Smooth muscle cell (in vitro differentiated cells): Measurements from ENCODE around the gene CDKAL1. TPM values are rescaled to one million over a fixed set of nuclear protein-coding genes. Genes with fewer than 3 reads are reported as not detected.

Source experiments
- DNase-seq: peaks from one replicate; lab custom pipeline; 2025; ENCODE audit not compliant: unreplicated experiment; lab: John Stamatoyannopoulos, UW
- H2AFZ ChIP-seq: fragments of 200-600 bp; sonication (generic); 2 replicates; pipeline ENCODE4 v1.6.0; 2016; ENCODE audit warnings: antibody characterized with exemption, low read depth, mild to moderate bottlenecking
- H3F3A ChIP-seq: fragments of 200-600 bp; sonication (generic); 2 replicates; pipeline ENCODE4 v1.6.0; 2017; ENCODE audit warnings: antibody characterized with exemption, low read depth
- H3K27ac ChIP-seq: fragments of 200-600 bp; sonication (generic); 2 replicates; pipeline ENCODE4 v1.5.1; 2016; ENCODE audit warnings: low read depth, mild to moderate bottlenecking
- H3K27me3 ChIP-seq: fragments of 200-600 bp; sonication (generic); 2 replicates; pipeline ENCODE4 v1.6.1; 2016; ENCODE audit warnings: low read depth, mild to moderate bottlenecking
- H3K36me3 ChIP-seq: fragments of 200-600 bp; sonication (generic); 2 replicates; pipeline ENCODE4 v1.5.1; 2016; ENCODE audit warnings: low read depth
- H3K4me1 ChIP-seq: fragments of 200-600 bp; sonication (generic); 2 replicates; pipeline ENCODE4 v1.5.1; 2016; ENCODE audit warnings: low read depth
- H3K4me2 ChIP-seq: fragments of 200-600 bp; sonication (generic); 2 replicates; pipeline ENCODE4 v1.6.0; 2016; ENCODE audit warnings: mild to moderate bottlenecking
- H3K4me3 ChIP-seq: fragments of 200-600 bp; sonication (generic); 2 replicates; pipeline ENCODE4 v1.5.1; 2016; ENCODE audit warnings: mild to moderate bottlenecking
- H3K79me2 ChIP-seq: fragments of 200-600 bp; sonication (generic); 2 replicates; pipeline ENCODE4 v1.6.0; 2016; ENCODE audit warnings: low read depth, mild to moderate bottlenecking
- H3K9ac ChIP-seq: fragments of 200-600 bp; sonication (generic); 2 replicates; pipeline ENCODE4 v1.6.0; 2016; ENCODE audit warnings: low read depth
- H3K9me3 ChIP-seq: fragments of 200-600 bp; sonication (generic); replicated peaks from 2 replicates; pipeline ENCODE4 v1.5.1; 2016; ENCODE audit warnings: low read depth
- H4K20me1 ChIP-seq: fragments of 200-600 bp; sonication (generic); 2 replicates; pipeline ENCODE4 v1.6.0; 2016; ENCODE audit warnings: low read depth
- WGBS: methylation state at CpG from one replicate; pipeline ENCODE4 v1.1.7; 2016; ENCODE audit warnings: low lambda C conversion rate; 5-methylcytosine and 5-hydroxymethylcytosine counted together
- polyA plus RNA-seq: library from polyadenylated mRNA; unstranded; fragments of >200 nt; fragmentation: Nextera tagmentation; extraction: Ambion mirVana; gene quantifications from 2 replicates; pipeline ENCODE4 v1.2.1, GENCODE V29; 2016
- total RNA-seq: library from RNA; depleted of rRNA; stranded (reverse); fragments of >200 nt; gene quantifications from 2 replicates; pipeline ENCODE4 v1.2.3, GENCODE V29; 2014
- TF ChIP-seq, protein P1 (sequence below): fragments of 200-600 bp; sonication (generic); IDR thresholded peaks from 2 replicates; pipeline ENCODE4 v1.5.1; 2017; ENCODE audit warnings: borderline replicate concordance, mild to moderate bottlenecking, antibody characterized with exemption; ENCODE audit not compliant: insufficient read depth, poor library complexity, severe bottlenecking

Gene CDKAL1
- total and polyA plus RNA-seq, 2 experiments from 2014 or later, result 16.5 to 16.6 TPM

DNA sequence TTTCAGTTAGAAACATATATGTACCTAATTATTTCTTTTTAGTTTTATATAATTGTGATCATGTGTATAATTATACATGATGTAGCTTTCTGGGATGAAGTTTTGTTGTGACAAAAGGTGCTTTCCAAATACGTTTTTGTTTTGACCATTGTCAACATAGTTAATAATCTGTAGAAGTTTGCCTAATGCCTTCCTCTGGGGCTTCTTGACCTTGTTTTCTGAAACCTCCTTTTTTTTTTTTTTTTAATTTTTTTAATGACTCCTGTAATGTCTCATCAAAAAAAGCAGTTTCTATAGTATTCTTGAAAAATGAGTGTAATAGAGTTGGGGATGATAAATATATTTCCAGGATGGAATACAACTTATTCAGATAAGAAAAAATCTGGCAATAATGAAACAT, 624.6 kb downstream of the CDKAL1 start:
- no peaks in the 10 kb centered on the region for H3K4me1 ChIP-seq
- no peak overlapping the region for H2AFZ ChIP-seq
- 80% methylated on average over 1 of the region's 1 CpG for WGBS

DNA sequence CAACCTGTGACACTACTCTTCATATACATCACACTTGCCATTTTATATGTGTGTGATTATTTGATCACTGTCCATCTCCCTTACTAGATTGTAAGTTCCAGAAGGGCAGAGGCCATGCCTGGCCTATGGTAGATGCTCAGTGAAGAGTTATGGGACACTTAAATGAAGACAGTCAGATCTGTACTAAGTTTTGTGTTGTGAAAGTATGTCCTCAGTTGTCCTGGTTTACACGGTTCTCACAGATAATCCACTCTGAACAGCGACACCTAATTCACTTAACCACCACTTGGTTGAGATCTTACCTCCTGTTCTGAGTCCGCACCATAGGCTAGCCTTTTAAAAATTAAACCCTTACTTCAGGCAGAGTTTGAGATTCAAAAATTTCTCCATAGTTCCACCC, 625.2 kb downstream of the CDKAL1 start:
- Histone ChIP-seq H4K20me1 (no peaks in the 10 kb centered on the region), H3K27me3 (no peaks in the 10 kb centered on the region), H3K9ac (no peak overlapping the region), H3K36me3 (no peaks in the 10 kb centered on the region), H3K4me2 (no peak overlapping the region), H3K9me3 (no peaks in the 10 kb centered on the region), H3K4me1 (no peaks in the 10 kb centered on the region), H2AFZ (no peak overlapping the region), H3F3A (no peaks in the 10 kb centered on the region), H3K79me2 (no peaks in the 10 kb centered on the region), H3K27ac (no peak overlapping the region), H3K4me3 (no peak overlapping the region)
- WGBS, result 86% methylated on average over 3 of the region's 3 CpGs
- TF ChIP-seq, protein P1, sequence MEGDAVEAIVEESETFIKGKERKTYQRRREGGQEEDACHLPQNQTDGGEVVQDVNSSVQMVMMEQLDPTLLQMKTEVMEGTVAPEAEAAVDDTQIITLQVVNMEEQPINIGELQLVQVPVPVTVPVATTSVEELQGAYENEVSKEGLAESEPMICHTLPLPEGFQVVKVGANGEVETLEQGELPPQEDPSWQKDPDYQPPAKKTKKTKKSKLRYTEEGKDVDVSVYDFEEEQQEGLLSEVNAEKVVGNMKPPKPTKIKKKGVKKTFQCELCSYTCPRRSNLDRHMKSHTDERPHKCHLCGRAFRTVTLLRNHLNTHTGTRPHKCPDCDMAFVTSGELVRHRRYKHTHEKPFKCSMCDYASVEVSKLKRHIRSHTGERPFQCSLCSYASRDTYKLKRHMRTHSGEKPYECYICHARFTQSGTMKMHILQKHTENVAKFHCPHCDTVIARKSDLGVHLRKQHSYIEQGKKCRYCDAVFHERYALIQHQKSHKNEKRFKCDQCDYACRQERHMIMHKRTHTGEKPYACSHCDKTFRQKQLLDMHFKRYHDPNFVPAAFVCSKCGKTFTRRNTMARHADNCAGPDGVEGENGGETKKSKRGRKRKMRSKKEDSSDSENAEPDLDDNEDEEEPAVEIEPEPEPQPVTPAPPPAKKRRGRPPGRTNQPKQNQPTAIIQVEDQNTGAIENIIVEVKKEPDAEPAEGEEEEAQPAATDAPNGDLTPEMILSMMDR, result no peak
- DNase-seq, result no peak

More for the DNA sequence above, 624.6 kb downstream of the CDKAL1 start:
- Histone ChIP-seq H3K9ac (no peak overlapping the region), H3K4me2 (no peak overlapping the region), H3K4me3 (no peak overlapping the region), H3F3A (no peaks in the 10 kb centered on the region), H3K36me3 (no peaks in the 10 kb centered on the region), H3K27me3 (no peaks in the 10 kb centered on the region), H3K79me2 (no peaks in the 10 kb centered on the region), H3K9me3 (no peaks in the 10 kb centered on the region), H4K20me1 (no peaks in the 10 kb centered on the region), H3K27ac (no peak overlapping the region)
- DNase-seq, result no peak
- TF ChIP-seq, protein P1, result no peak

DNA sequence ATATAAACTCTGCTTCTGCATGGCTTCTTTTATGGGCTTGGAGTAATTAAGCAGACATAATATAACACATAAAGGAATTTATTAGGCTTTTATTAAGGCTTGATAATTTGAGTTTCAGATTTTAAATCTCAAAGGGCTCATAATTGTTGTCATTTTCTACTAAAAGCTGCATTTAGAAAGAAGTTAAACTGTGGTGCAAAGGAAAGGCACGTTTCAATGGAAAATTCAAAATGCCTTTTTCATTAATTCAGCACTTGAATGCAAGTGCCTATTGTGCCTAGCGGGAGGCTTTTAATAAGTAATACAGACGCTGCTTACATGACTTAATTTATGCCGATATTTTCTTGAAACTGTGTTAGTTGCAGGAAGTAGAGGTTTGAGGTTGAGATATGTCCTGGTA, 627.5 kb downstream of the CDKAL1 start:
- no peaks in the 10 kb centered on the region for H4K20me1 ChIP-seq
- no peak overlapping the region for H3K4me2 ChIP-seq
- no peaks in the 10 kb centered on the region for H3K4me1 ChIP-seq
- H3K79me2 ChIP-seq, result no peaks in the 10 kb centered on the region
- TF ChIP-seq, protein P1, result no peak
- no peaks in the 10 kb centered on the region for H3K36me3 ChIP-seq
- H3K4me3 ChIP-seq, result no peak overlapping the region
- no peak overlapping the region for H3K27ac ChIP-seq
- no peak overlapping the region for H3K9ac ChIP-seq
- DNase-seq, result no peak
- H3K27me3 ChIP-seq, result no peaks in the 10 kb centered on the region
- 96% methylated on average over 4 of the region's 4 CpGs for WGBS
- H3F3A ChIP-seq, result no peaks in the 10 kb centered on the region
- no peaks in the 10 kb centered on the region for H3K9me3 ChIP-seq
- H2AFZ ChIP-seq, result no peak overlapping the region

GRCh38 chr6:21163110-21163837, 629.0 kb downstream of the CDKAL1 start:
- Histone ChIP-seq H3K9ac (no peak overlapping the region), H3K4me3 (no peak overlapping the region), H3K4me1 (no peaks in the 10 kb centered on the region), H3K9me3 (no peaks in the 10 kb centered on the region), H3K27me3 (no peaks in the 10 kb centered on the region), H3K4me2 (peak overlapping the region; percentile 14), H3K79me2 (no peaks in the 10 kb centered on the region), H3K36me3 (no peaks in the 10 kb centered on the region), H3K27ac (peak overlapping the region; percentile 32), H2AFZ (no peak overlapping the region), H4K20me1 (no peaks in the 10 kb centered on the region), H3F3A (no peaks in the 10 kb centered on the region)
- no peak for DNase-seq
- TF ChIP-seq, protein P1, result no peak
- WGBS, result 41% methylated on average over 13 of the region's 13 CpGs
